HEK293 (cell line): ENCODE data around the gene RAB40C.

Source experiments
- GLI4 ChIP-seq: fragments of 450-650 bp; formaldehyde crosslinking; IDR thresholded peaks from 2 replicates; pipeline ENCODE4 v1.5.1; 2016; ENCODE audit warnings: missing biosample characterization, missing genetic modification characterization
- KLF8 ChIP-seq: fragments of 450-650 bp; formaldehyde crosslinking; IDR thresholded peaks from 2 replicates; pipeline ENCODE4 v1.5.1; 2016; ENCODE audit warnings: missing biosample characterization, missing genetic modification characterization
- KLF9 ChIP-seq: fragments of 450-650 bp; formaldehyde crosslinking; IDR thresholded peaks from 2 replicates; pipeline ENCODE4 v1.5.1; 2016; ENCODE audit warnings: missing biosample characterization, missing genetic modification characterization, low read depth
- MEIS1 ChIP-seq: sonication (generic); formaldehyde crosslinking; IDR thresholded peaks from 2 replicates; pipeline ENCODE4 v1.8.1; 2022; ENCODE audit warnings: missing genetic modification reagents, mild to moderate bottlenecking, borderline replicate concordance
- PRDM1 ChIP-seq: fragments of 450-650 bp; formaldehyde crosslinking; IDR thresholded peaks from 2 replicates; pipeline ENCODE4; 2016; ENCODE audit warnings: missing biosample characterization, missing genetic modification characterization
- SCRT2 ChIP-seq: fragments of 450-650 bp; formaldehyde crosslinking; IDR thresholded peaks from 2 replicates; pipeline ENCODE4 v1.5.1; 2016; ENCODE audit warnings: missing biosample characterization, missing genetic modification characterization
- TCF7L2 ChIP-seq: IDR thresholded peaks from 2 replicates; pipeline ENCODE4 v1.6.1; 2011; ENCODE audit warnings: low read depth, mild to moderate bottlenecking, inconsistent platforms, low read length, moderate library complexity, borderline replicate concordance
- ZBTB21 ChIP-seq: fragments of 450-650 bp; formaldehyde crosslinking; IDR thresholded peaks from 2 replicates; pipeline ENCODE4 v1.5.1; 2017; ENCODE audit warnings: missing biosample characterization, missing genetic modification characterization
- ZFP41 ChIP-seq: fragments of 450-650 bp; formaldehyde crosslinking; IDR thresholded peaks from 2 replicates; pipeline ENCODE4 v1.5.1; 2016; ENCODE audit warnings: missing biosample characterization, missing genetic modification characterization, borderline replicate concordance
- ZNF10 ChIP-seq: fragments of 450-650 bp; formaldehyde crosslinking; IDR thresholded peaks from 2 replicates; pipeline ENCODE4 v1.5.1; 2017; ENCODE audit warnings: missing biosample characterization, missing genetic modification characterization
- ZNF16 ChIP-seq: fragments of 450-650 bp; formaldehyde crosslinking; IDR thresholded peaks from 2 replicates; pipeline ENCODE4 v1.5.1; 2016; ENCODE audit warnings: low read depth, missing biosample characterization, missing genetic modification characterization
- ZNF239 ChIP-seq: fragments of 450-650 bp; formaldehyde crosslinking; IDR thresholded peaks from 2 replicates; pipeline ENCODE4 v1.5.1; 2016; ENCODE audit warnings: missing biosample characterization, missing genetic modification characterization
- ZNF514 ChIP-seq: fragments of 450-650 bp; formaldehyde crosslinking; IDR thresholded peaks from 2 replicates; pipeline ENCODE4 v1.5.1; 2016; ENCODE audit warnings: missing biosample characterization, missing genetic modification characterization
- ZNF544 ChIP-seq: fragments of 450-650 bp; formaldehyde crosslinking; IDR thresholded peaks from 2 replicates; pipeline ENCODE4 v1.5.0; 2017; ENCODE audit warnings: missing biosample characterization, missing genetic modification characterization
- ZNF549 ChIP-seq: fragments of 450-650 bp; IDR thresholded peaks from 2 replicates; pipeline ENCODE4 v1.5.1; 2018; ENCODE audit warnings: missing biosample characterization, missing genetic modification characterization, mild to moderate bottlenecking, inconsistent platforms, moderate library complexity
- ZNF777 ChIP-seq: fragments of 450-650 bp; formaldehyde crosslinking; IDR thresholded peaks from 2 replicates; pipeline ENCODE4 v1.5.1; 2017; ENCODE audit warnings: missing biosample characterization, missing genetic modification characterization, borderline replicate concordance
- ZNF837 ChIP-seq: fragments of 450-650 bp; formaldehyde crosslinking; IDR thresholded peaks from 2 replicates; pipeline ENCODE4 v1.5.1; 2016; ENCODE audit warnings: missing biosample characterization, missing genetic modification characterization
- ZNF843 ChIP-seq: fragments of 450-650 bp; formaldehyde crosslinking; IDR thresholded peaks from 2 replicates; pipeline ENCODE4 v1.5.1; 2016; ENCODE audit warnings: missing biosample characterization, missing genetic modification characterization
- ZXDB ChIP-seq: fragments of 450-650 bp; formaldehyde crosslinking; IDR thresholded peaks from 2 replicates; pipeline ENCODE4 v1.5.1; 2016; ENCODE audit warnings: missing biosample characterization, missing genetic modification characterization
- TF ChIP-seq, protein P1 (sequence below): fragments of 450-650 bp; formaldehyde crosslinking; IDR thresholded peaks from 2 replicates; pipeline ENCODE4 v1.5.1; 2016; ENCODE audit warnings: missing biosample characterization, missing genetic modification characterization, borderline replicate concordance
- TF ChIP-seq, protein P2 (sequence below): fragments of 450-650 bp; formaldehyde crosslinking; IDR thresholded peaks from 2 replicates; pipeline ENCODE4 v1.5.1; 2016; ENCODE audit warnings: missing biosample characterization, missing genetic modification characterization
- TF ChIP-seq, protein P3 (sequence below): fragments of 450-650 bp; formaldehyde crosslinking; optimal IDR thresholded peaks from 2 replicates; pipeline ENCODE3; 2016; ENCODE audit warnings: missing biosample characterization, mild to moderate bottlenecking, missing genetic modification characterization
- TF ChIP-seq, protein P4 (sequence below): fragments of 450-650 bp; formaldehyde crosslinking; IDR thresholded peaks from 2 replicates; pipeline ENCODE4 v1.5.1; 2016; ENCODE audit warnings: missing biosample characterization, missing genetic modification characterization
- TF ChIP-seq, protein P5 (sequence below): fragments of 450-650 bp; formaldehyde crosslinking; IDR thresholded peaks from 2 replicates; pipeline ENCODE4 v1.5.1; 2016; ENCODE audit warnings: missing biosample characterization, missing genetic modification characterization

RAB40C gene

DNA sequence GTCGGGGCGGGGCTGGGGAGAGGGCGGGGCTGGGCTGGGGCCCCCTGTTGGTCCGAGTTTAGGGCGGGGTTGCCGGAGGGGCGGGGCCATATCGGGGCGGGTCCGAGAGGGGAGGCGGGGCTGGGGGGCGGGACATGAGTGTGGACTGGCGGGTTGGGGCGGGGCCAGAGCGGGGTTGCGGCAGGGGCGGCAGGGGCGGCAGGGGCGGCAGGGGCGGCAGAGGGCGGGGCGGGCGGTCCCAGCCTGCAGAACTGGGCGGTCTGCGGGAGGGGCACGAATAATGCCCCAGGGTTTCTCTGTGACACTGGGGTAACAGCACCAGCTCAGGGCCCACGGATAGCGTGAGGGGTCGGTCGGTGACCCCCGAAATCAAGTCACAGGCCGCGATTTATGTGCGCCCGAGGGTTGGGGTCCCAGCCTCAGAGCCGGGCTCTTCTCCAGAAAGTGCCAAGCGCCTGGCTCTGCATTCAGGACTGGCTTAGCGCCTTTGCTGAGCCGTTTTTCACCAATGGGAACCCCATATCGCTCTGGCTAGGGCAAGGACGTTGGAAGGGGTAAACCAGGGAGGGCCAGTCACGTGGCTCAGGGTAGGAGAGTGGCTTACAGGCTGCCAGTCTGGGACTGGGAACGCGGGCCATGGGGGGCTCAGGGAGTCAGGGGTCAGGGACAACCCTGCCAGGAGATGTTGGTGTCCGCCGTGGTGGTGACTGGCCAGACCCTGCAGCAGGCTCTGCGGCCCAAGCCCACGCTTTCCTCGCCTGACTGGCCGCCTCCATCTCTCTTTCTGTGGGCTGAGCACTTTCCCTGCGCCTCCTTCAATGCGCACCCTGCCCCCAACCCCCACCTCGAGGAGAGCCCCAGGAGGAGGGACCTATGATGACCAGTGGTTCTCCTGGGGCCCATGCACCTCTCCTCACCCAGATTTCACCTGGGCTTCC lies 47.5 kb downstream of the RAB40C start (continued):
- TF ChIP-seq, protein P1, sequence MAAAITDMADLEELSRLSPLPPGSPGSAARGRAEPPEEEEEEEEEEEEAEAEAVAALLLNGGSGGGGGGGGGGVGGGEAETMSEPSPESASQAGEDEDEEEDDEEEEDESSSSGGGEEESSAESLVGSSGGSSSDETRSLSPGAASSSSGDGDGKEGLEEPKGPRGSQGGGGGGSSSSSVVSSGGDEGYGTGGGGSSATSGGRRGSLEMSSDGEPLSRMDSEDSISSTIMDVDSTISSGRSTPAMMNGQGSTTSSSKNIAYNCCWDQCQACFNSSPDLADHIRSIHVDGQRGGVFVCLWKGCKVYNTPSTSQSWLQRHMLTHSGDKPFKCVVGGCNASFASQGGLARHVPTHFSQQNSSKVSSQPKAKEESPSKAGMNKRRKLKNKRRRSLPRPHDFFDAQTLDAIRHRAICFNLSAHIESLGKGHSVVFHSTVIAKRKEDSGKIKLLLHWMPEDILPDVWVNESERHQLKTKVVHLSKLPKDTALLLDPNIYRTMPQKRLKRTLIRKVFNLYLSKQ (tag by site-specific recombination) = no peak
- TF ChIP-seq ZNF239 (tag by site-specific recombination) (no peak), TCF7L2 (no peak), ZXDB (tag by site-specific recombination) (peak; percentile 95), ZNF16 (tag by site-specific recombination) (no peak), ZNF10 (tag by site-specific recombination) (no peak), SCRT2 (no peak), ZNF777 (tag by site-specific recombination) (no peak), ZNF837 (tag by site-specific recombination) (no peak), ZNF549 (tag by site-specific recombination) (no peak), PRDM1 (0 out of 2 replicates have a peak, but pooled peaks have one; percentile 16), GLI4 (tag by site-specific recombination) (no peak), ZNF514 (tag by site-specific recombination) (no peak), KLF9 (tag by site-specific recombination) (0 out of 2 replicates have a peak, but pooled peaks have one; percentile 4), ZNF544 (tag by site-specific recombination) (no peak), ZNF843 (no peak), KLF8 (tag by site-specific recombination) (no peak; the same call in 1 of the 2 replicates), ZFP41 (no peak), ZBTB21 (tag by site-specific recombination) (no peak), MEIS1 (no peak)
- TF ChIP-seq, protein P2, sequence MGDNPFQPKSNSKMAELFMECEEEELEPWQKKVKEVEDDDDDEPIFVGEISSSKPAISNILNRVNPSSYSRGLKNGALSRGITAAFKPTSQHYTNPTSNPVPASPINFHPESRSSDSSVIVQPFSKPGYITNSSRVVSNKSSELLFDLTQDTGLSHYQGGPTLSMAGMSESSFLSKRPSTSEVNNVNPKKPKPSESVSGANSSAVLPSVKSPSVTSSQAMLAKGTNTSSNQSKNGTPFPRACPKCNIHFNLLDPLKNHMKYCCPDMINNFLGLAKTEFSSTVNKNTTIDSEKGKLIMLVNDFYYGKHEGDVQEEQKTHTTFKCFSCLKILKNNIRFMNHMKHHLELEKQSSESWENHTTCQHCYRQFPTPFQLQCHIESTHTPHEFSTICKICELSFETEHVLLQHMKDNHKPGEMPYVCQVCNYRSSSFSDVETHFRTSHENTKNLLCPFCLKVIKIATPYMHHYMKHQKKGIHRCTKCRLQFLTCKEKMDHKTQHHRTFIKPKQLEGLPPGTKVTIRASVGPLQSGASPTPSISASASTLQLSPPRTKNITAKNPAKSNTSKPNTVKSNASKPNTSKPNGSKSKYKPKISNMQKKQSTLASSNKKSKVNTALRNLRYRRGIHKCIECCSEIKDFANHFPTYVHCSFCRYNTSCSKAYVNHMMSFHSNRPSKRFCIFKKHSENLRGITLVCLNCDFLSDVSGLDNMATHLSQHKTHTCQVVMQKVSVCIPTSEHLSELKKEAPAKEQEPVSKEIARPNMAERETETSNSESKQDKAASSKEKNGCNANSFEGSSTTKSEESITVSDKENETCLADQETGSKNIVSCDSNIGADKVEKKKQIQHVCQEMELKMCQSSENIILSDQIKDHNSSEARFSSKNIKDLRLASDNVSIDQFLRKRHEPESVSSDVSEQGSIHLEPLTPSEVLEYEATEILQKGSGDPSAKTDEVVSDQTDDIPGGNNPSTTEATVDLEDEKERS (tag by site-specific recombination) = no peak
- TF ChIP-seq, protein P3, sequence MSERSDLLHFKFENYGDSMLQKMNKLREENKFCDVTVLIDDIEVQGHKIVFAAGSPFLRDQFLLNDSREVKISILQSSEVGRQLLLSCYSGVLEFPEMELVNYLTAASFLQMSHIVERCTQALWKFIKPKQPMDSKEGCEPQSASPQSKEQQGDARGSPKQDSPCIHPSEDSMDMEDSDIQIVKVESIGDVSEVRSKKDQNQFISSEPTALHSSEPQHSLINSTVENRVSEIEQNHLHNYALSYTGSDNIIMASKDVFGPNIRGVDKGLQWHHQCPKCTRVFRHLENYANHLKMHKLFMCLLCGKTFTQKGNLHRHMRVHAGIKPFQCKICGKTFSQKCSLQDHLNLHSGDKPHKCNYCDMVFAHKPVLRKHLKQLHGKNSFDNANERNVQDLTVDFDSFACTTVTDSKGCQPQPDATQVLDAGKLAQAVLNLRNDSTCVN (tag by site-specific recombination) = no peak
- TF ChIP-seq, protein P4, sequence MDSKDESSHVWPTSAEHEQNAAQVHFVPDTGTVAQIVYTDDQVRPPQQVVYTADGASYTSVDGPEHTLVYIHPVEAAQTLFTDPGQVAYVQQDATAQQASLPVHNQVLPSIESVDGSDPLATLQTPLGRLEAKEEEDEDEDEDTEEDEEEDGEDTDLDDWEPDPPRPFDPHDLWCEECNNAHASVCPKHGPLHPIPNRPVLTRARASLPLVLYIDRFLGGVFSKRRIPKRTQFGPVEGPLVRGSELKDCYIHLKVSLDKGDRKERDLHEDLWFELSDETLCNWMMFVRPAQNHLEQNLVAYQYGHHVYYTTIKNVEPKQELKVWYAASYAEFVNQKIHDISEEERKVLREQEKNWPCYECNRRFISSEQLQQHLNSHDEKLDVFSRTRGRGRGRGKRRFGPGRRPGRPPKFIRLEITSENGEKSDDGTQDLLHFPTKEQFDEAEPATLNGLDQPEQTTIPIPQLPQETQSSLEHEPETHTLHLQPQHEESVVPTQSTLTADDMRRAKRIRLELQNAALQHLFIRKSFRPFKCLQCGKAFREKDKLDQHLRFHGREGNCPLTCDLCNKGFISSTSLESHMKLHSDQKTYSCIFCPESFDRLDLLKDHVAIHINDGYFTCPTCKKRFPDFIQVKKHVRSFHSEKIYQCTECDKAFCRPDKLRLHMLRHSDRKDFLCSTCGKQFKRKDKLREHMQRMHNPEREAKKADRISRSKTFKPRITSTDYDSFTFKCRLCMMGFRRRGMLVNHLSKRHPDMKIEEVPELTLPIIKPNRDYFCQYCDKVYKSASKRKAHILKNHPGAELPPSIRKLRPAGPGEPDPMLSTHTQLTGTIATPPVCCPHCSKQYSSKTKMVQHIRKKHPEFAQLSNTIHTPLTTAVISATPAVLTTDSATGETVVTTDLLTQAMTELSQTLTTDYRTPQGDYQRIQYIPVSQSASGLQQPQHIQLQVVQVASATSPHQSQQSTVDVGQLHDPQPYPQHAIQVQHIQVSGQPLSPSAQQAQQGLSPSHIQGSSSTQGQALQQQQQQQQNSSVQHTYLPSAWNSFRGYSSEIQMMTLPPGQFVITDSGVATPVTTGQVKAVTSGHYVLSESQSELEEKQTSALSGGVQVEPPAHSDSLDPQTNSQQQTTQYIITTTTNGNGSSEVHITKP = no peak
- TF ChIP-seq, protein P5, sequence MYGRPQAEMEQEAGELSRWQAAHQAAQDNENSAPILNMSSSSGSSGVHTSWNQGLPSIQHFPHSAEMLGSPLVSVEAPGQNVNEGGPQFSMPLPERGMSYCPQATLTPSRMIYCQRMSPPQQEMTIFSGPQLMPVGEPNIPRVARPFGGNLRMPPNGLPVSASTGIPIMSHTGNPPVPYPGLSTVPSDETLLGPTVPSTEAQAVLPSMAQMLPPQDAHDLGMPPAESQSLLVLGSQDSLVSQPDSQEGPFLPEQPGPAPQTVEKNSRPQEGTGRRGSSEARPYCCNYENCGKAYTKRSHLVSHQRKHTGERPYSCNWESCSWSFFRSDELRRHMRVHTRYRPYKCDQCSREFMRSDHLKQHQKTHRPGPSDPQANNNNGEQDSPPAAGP (tag by site-specific recombination) = no peak; the same call in 1 of the 2 replicates
